Right lobe of liver (tissue), 4 donors: ENCODE measurements around the gene SYP.

Source experiments
- POLR2A ChIP-seq: fragments of 450-650 bp; IDR thresholded peaks from one replicate; pipeline ENCODE4 v1.6.1; 2017; ENCODE audit warnings: antibody characterized with exemption, mild to moderate bottlenecking
- TF ChIP-seq, protein P1 (sequence below), 4 donors: fragments of 200-600 bp in 3 of 4; fragments of 450-650 bp in 1 of 4; IDR thresholded peaks; one replicate each; pipeline versions ENCODE4 v1.5.1 to v1.8.0; 2016 to 2022; ENCODE audit warnings: antibody characterized with exemption in 4 of 4, mild to moderate bottlenecking in 2 of 4
- donor health status: DM: no; HTN: no; CAD: no.
- donor health status: DM: no; HTN: no; CAD: no.
- donor health status: DM: no; HTN: yes; CAD: no.

- TF ChIP-seq, protein P1, sequence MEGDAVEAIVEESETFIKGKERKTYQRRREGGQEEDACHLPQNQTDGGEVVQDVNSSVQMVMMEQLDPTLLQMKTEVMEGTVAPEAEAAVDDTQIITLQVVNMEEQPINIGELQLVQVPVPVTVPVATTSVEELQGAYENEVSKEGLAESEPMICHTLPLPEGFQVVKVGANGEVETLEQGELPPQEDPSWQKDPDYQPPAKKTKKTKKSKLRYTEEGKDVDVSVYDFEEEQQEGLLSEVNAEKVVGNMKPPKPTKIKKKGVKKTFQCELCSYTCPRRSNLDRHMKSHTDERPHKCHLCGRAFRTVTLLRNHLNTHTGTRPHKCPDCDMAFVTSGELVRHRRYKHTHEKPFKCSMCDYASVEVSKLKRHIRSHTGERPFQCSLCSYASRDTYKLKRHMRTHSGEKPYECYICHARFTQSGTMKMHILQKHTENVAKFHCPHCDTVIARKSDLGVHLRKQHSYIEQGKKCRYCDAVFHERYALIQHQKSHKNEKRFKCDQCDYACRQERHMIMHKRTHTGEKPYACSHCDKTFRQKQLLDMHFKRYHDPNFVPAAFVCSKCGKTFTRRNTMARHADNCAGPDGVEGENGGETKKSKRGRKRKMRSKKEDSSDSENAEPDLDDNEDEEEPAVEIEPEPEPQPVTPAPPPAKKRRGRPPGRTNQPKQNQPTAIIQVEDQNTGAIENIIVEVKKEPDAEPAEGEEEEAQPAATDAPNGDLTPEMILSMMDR (IDR thresholded peaks at IDR 0.05): no peak
- TF ChIP-seq POLR2A: no peak
Observed at GRCh38 chrX:49167740-49168108, 32.3 kb downstream of the SYP start.
